ENCODE data around the gene MFGE8.
A peak's percentile ranks its signal among the peaks of the same experiment; 100 is the strongest.
"Not testable (repeated sequence)": the region's sequence is repeated elsewhere in the genome, so short reads cannot be mapped to it uniquely, and the experiment has no call there.

The MFGE8 gene, protein sequence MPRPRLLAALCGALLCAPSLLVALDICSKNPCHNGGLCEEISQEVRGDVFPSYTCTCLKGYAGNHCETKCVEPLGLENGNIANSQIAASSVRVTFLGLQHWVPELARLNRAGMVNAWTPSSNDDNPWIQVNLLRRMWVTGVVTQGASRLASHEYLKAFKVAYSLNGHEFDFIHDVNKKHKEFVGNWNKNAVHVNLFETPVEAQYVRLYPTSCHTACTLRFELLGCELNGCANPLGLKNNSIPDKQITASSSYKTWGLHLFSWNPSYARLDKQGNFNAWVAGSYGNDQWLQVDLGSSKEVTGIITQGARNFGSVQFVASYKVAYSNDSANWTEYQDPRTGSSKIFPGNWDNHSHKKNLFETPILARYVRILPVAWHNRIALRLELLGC

DNA sequence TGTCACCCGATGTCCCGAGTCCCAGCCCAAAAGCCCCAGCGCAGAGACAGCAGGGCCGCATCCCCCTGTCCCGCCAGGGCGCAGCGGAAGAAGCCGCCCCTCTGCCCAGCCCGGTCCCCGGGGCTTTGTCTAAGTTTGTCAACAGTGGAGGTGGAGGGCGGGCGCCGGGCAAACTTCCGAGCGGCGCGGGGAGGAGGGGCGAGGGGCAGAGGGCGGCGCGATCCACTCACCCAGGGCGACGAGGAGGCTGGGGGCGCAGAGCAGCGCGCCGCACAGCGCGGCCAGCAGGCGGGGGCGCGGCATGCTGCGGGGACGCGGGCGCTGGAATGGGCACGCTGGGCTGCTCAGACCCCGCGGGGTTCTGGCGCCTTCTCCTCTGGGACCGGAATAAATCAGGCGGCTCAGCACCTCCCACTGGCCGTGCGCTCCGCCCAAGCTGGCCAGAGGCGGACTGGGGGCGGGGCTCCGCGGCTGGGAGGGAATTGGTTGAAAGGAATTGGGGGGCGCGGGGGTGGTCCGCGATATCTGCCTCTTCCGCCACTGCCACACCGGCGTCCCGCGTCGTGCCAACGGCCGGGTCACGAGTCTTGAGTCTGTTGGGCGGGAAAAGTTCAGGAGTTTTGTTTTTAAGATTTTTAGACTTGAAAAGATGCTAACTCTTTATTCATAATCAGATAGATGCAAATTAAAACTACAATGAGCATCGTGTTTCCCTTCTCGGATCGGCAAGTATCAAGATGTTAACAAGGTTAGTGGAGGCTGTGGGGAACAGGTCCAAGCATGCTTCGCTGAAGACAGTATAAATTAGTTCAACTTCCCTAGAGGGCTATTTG lies at the start of gene MFGE8:
Gene MFGE8 (minus strand): TSS at position 363 of the 833 bp plus-strand sequence. CDS start 60 bp downstream, at position 303.
- peak; percentile 88 for DNase-seq (ENCODE audit: low spot score)

DNA sequence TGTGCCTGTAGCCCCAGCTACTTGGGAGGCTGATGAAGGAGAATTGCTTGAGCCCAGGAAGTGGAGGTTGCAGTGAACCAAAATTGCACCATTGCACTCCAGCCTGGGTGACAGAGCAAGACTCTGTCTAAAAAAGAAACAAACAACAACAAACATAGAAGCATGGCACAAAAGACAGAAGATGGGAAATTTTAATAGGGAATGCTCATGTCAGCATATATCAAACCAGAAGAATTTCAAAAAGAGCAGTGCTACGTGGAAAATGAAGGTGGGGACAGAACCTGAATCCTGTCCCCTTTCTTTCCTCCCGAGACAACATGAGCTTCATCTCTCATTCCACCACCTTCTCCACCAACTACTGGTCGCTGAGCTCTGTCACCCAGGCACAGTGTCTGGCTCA lies 46.3 kb upstream of the MFGE8 start:
- no peak for DNase-seq (ENCODE audit: low spot score)

DNA sequence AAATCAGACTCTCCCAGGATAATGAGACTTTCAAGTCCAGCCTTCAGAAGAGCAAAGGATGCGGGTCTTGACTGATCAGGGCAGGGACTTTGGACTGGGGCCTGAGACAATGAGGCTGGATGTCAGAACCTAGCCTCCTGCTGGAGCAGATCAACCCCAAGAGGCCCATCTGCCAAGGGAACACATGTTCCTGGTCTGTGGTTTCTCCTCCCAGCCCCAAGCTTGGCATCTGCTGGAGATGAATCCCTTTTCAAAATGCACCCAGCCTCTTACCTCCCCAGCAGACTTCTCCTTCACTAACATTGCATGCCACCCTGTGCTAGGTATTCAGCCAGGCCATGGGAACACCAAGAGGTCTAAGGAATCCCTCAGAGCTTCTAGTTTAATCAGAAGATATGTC lies 43.7 kb upstream of the MFGE8 start:
- peak; percentile 60 for DNase-seq (ENCODE audit: low spot score)

DNA sequence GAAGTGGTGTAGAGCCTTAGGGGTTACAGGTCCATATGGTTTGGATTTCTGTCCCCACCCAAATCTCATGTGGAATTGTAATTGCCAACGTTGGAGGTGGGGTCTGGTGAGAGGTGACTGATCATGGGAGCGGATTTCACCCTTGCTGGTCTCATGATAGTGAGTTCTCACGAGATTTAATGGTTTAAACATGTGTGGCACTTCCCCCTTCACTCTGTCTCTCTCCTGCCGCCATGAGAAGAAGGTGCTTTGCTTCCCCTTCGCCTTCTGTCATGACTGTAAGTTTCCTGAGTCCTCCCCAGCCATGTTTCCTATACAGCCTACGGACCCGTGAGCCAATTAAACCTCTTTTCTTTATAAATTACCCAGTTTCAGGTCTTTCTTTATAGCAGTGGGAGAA lies 43.1 kb upstream of the MFGE8 start:
- no peak for DNase-seq (ENCODE audit: low spot score)

DNA sequence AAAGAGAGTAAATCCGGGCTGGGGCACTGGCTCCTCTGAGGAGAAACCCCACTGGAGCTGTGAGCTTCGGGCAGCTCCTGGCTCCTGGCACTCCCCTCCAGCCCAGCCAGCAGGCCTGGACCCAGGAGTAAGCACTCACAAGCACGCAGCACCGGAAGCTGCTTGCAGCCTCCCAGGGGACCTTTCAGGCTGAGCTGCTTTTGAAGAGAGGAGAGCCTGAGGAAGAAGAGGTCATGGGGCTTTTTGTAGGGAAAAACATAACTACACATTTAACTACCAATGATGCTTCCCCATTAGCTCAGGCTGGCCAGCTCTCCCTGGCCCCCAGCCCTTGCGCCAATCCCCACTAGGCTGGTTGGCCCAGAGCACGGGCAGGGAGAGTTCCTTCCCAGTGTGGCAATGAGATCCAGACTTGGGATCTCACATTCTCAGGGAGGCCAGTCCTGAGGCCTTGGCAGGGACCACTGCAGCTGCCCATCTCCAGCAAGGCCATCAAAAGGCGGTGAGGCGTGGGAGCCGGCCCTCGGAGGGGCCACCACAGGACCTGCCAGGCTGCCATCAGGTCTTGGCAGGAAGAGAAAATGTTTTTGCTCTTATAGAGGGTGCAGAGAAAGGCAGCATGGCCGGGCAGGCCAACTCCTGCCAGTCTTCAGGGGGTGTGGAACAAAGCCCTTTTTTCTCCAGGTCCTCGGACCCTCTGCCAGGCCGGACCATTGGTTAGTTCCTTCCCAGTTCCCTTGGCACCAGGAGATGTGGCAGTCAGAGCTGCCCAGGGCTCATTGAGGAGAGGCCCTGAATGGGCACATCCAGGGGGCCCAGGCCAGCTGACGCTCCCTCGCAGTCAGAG lies 41.5 kb upstream of the MFGE8 start:
- DNase-seq (ENCODE audit: low spot score) = peak; percentile 76

DNA sequence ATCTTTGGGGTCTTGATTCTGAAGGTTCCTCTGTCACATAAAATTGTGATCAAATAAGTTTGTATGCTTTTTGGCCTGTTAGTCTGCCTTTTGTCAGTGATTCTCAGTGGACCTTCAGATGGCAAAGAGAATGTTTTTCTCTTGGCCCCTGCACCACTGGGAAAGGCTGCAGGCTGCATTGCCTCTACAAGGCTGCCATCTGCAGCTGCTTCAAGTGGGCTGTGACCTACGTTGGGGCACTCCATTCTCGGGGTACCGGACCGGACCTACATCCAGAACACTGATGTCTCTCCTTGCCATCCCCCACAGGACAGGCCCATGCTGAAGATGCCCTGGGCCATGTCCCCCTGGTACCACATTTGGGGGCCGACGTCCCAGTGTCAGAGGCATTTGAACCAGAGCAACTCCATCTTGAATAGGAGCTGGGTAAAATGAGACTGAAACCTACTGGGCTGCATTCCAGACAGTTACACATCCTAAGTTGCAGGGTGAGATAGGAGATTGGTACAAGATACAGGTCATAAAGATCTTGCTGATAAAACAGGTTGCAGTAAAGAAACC lies 37.5 kb upstream of the MFGE8 start:
- no peak for DNase-seq (ENCODE audit: low spot score)

DNA sequence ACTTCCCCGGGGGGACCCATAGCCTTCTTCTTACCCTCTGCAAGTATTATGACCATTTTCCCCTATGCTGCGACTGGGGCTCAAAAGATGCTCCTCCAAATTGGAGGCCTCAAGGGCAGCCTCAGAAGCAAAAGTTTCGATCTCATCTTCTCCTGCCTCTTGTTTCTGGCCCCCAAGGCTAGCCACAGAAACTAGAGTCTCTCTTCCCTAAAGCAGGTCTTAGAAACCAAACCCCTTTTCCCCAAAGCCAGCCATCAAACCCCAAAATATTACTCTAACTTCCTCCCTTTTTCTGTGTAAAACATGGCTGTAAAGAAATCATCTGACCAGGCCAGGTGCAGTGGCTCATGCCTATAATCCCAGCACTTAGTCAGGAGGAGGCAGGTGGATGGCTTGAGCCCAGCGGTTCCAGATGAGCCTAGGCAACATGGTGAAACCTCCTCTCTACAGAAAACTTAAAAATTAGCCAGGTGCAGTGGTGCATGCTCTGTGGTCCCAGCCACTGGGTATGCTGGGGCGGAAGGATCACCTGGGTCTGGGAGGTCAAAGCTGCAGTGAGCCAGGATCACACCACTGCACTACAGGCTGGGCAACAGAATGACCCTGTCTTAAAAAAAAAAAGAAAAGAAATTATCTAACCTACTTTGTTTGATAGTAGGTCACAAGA lies 36.7 kb upstream of the MFGE8 start:
- DNase-seq (ENCODE audit: low spot score) = no peak

DNA sequence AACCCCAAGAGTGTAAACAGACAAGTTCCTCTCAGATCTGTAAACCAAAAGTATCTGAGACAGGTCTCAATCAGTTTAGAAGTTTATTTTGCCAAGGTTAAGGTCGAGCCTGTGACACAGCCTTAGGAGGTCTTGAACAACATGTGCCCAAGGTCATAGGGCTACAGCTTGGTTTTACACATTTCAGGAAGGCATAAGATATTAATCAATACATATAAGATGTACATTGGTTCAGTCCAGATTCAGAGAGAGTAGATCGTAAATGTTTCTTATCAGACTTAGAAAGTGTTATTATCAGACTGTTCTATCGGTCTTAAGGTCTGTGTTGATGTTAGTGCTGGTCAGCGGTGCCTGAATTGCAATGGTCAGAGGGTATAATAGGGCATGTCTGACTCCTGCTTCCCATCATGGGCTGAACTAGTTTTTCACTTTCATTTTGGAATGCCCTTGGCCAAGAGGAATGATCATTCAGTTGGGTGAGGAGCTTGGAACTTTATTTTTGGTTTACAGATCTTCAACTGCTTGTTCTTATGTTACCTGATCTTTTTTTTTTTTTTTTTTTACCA lies 27.0 kb upstream of the MFGE8 start:
- no peak for DNase-seq (ENCODE audit: low spot score)

DNA sequence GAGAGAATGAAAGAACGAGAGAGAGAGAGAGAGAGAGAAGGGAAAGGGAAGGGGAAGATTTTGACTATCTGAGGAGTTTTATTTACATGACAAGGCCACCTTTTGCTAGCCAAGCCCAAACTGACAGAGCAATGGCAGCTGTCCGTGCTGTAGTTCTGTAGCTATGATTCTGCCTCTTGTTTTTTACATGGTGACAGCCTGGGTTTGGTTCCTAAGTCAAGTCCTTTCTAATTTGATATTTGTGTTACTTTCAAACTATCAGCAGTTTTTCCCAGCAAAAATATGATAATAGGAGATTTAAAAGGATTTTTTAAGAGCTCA lies 26.3 kb upstream of the MFGE8 start:
- no peak for DNase-seq (ENCODE audit: low spot score)

DNA sequence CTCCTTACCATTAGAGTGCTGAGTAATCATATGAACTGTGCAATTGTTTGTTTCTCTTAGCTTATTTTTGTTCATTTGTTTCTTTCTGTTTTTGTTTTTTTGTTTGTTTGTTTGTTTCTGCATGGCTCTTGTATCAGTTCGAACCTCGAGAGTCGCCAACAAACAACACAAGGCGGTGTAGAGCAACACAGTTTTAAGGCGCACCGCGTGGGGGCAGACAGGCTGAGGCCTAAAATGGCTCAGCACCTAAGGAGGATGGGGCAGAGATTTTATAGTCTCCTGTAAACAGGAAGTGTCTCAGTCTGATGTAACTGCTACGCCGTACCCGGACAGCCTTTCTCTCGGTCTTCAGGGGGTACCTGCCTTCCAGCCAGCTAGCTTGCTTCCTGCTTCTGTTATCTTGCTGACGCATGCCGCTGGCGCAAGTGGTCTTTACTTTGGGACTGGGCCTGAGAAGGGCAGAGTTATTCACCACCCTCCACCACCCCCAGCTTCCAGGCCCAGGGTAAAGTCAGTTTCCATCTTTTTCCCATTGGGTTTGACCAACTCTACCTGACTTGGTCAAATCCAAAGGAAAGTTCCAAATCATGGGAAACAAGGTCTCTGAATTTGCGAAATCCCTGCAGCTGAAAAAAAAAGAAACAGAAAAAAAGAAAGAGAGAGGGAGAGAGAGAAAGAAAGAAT lies 25.8 kb upstream of the MFGE8 start:
- DNase-seq (ENCODE audit: low spot score) = no peak

DNA sequence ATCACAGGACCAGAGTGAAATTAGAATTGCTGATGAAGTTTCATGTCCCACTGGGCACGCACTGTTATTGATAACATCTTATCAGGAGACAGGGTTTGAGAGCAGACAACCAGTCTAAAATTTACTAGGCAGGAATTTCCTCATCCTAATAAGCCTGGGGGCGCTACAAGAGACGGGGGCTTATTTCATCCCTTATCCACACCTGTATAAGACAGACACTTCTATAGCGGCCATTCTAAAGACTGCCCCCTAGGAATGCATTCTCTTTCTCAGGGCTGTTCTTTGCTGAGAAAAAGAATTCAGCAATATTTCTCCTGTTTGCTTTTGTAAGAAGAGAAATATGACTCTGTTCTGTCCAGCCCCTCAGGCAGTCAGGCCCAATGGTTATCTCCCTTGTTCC lies 21.3 kb upstream of the MFGE8 start:
- not testable (repeated sequence) for DNase-seq (ENCODE audit: low spot score)

DNA sequence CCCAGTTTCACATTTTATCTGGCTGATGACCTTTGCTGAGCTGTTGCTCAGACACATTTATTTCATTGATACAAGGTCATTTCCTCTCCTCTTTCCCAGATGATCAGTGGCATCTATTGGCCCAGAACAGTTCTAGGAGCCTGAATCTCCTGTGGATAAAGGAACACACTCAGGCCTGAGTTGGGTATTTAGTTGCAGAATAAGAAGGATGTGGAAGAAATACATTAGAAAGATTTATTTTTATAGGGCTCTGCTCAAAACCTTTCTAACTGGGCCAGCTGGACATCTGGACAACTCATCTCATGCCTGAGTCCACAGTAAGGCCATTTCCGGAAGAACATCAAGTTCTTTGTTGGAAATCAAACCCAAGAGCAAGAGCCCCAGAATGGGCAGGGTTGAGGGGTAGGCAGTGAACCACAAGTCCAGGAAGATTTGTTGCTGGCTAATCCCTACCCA lies 19.7 kb upstream of the MFGE8 start:
- DNase-seq (ENCODE audit: low spot score) = no peak

DNA sequence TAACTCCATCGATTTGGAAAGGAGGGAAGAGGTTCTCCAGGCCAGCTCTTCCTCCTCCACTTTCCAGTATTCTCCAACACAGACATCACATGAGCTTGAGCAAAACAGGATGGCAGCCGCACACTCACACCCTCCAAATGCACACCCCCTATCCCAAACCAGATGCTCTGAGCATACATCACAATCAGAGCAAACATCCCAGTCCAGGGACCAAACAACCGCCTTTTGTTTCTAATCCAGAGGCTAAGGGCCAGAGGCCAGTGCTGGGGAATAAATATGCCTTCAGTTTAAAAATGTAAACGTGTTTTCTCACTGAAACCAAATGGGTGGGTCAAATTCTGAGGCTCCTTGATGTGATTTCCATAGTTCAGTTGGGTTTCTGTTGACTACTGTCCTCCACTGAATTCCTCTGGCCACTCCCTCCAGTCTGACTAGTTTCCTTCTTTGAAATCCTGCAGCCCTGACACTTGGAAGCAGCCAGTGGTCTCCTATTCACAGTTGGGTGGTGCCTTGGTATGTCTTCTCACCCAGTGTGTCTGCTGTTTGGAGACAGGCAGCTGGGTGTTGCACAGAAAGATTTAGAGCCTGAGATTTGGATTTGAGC lies 19.2 kb upstream of the MFGE8 start:
- DNase-seq (ENCODE audit: low spot score) = no peak

DNA sequence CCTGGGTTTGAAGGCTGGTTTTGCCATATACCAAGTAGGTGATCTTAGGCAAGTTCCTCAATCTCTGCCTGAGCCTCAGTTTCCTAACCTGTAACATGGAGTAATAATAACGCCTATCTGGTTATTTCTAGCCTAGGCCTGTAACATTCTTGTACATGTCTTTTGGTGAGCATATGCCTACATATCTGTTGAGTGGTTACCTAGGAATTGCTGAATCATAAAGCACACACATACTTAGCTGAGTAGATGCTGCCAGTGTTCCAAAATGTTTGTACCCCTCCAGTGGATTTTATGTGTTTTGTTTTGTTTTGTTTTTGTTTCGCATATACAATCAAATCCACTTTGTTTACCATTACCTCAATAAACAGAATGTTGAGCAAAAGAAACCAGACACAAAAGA lies 17.4 kb upstream of the MFGE8 start:
- no peak for DNase-seq (ENCODE audit: low spot score)

DNA sequence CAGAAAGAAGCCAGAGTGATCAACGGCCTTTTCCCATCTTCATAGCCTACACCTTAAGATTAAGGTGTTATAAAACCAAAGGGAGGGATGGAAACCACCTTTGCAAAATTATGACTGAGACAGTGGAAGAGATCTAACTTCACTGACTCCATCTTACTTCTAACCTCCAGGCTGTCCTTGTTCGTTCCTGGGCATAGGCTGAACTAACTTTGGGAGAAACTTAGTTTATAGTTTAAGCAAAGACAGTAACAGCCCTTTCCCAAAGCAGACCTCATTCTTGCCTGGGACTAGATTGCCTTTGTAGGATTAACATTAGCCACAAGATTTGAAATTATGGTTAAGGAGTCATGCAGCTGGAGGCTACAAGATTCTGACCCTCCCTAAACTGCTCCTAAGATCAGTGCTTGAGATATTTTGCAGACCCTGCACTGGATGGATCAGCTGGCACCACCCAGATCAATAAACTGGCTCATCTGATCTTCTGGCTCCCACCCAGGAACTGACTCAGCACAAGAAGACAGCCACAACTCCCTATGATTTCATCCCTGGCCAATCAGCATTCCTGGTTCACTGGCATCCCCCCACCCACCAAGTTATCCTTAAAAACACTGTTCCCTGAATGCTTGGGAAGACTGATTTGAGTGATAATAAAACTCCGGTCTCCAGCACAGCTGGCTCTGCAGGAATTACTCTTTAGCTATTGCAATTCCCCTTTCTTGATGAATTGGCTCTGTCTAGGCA lies 16.3 kb upstream of the MFGE8 start:
- DNase-seq (ENCODE audit: low spot score) = not testable (repeated sequence)

DNA sequence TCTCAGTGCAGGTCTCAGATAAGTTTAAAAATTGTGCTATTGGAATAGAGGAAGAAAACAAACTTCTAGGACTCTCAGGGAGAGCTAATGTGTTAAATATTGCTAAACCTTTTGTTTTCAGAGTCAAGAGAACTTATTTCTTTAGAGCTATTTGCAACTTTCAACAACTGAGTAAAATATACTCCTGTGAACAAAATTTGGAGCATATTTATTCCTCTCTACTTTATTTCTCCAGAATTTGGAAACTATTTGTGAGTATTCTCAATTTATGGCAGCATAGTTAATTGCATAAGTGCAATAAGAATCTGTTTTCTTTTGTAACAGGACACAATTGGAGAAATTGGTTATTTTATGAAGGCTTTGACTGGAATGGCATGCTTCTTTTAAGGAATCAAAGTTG lies 15.0 kb upstream of the MFGE8 start:
- not testable (repeated sequence) for DNase-seq (ENCODE audit: low spot score)

DNA sequence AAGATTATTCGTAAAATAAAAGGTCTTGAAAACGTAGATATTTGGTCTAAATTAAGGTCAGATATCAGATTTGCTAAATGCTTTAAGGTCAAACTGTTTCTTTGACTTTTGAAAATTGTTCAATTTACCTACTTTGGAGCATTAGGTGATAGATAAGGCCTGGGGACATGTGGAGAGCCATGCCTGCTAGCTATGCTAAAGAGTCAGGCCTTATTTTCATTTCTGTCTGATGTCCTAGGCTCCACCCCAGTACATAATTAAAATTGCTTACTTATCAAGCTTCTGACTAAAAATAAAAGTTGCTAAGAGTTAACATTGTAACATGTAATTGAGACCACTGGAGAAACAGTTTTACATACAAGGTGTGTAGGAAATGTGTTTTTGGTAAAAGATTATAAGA lies 12.5 kb upstream of the MFGE8 start:
- not testable (repeated sequence) for DNase-seq (ENCODE audit: low spot score)

DNA sequence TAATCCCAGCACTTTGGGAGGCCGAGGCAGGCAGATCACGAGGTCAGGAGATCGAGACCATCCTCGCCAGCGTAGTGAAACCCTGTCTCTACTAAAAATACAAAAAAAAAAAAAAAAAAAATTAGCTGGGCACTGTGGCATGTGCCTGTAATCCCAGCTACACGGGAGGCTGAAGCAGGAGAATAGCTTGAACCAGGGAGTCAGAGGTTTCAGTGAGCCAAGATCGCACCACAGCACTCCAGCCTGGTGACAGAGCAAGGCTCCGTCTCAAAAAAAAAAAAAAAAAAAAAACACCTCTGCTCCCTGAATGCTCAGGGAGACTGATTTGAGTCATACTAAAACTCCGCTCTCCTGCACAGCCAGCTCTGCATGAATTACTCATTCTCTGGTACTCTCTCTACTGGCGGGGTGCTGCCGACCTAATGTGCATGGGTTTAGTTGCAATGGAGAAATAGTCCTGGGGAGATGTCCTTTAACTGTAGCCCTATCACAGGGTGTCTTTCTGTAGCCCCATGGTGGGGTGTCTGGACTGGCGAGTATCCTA lies 7.8 kb upstream of the MFGE8 start:
- DNase-seq (ENCODE audit: low spot score) = not testable (repeated sequence)
